Upper lobe of left lung (tissue), 6 donors: Measurements from ENCODE around the gene EHMT1. TPM values are rescaled to one million over a fixed set of nuclear protein-coding genes. Genes with fewer than 3 reads are reported as not detected.

Experiments
- ATAC-seq, 2 donors: fragments of 200-7000 bp; cut with Tn5 transposase; one replicate each; pipeline ENCODE4 v1.9.1; 2022; ENCODE audit warnings: mild to moderate bottlenecking in 2 of 2, moderate library complexity in 2 of 2; ENCODE audit not compliant: low FRiP score in 2 of 2
- DNase-seq, 2 donors: peaks; one replicate each; pipeline ENCODE4 v3.0.0-alpha.2; 2019 to 2020
- H3K27ac ChIP-seq, 4 donors: fragments of 200-600 bp; sonication (generic); one replicate each; pipeline ENCODE4 v1.5.1; 2016 to 2019
- H3K27me3 ChIP-seq, 4 donors: fragments of 200-600 bp; sonication (generic); one replicate each; pipeline ENCODE4 v1.5.1; 2017 to 2019
- H3K36me3 ChIP-seq, 4 donors: fragments of 200-600 bp; sonication (generic); one replicate each; pipeline ENCODE4 v1.5.1; 2016 to 2019
- H3K4me1 ChIP-seq, 4 donors: fragments of 200-600 bp; sonication (generic); one replicate each; pipeline ENCODE4 v1.5.1; 2018 to 2019
- H3K4me3 ChIP-seq, 4 donors: fragments of 200-600 bp; sonication (generic); one replicate each; pipeline ENCODE4 v1.5.1; 2017 to 2019; ENCODE audit warnings: mild to moderate bottlenecking in 2 of 4, moderate library complexity in 1 of 4
- H3K9me3 ChIP-seq, 4 donors: fragments of 200-600 bp; sonication (generic); one replicate each; pipeline ENCODE4 v1.5.1; 2018 to 2019
- EP300 ChIP-seq, 4 donors: sonication (generic); formaldehyde crosslinking; IDR thresholded peaks; one replicate each; pipeline ENCODE4 v1.5.1; 2017; ENCODE audit warnings: antibody characterized with exemption in 4 of 4, control low read depth in 2 of 4
- POLR2A ChIP-seq, 4 donors: fragments of 450-650 bp; IDR thresholded peaks; one replicate each; pipeline ENCODE4 v1.5.1; 2016 to 2017; ENCODE audit warnings: antibody characterized with exemption in 4 of 4, mild to moderate bottlenecking in 2 of 4
- POLR2AphosphoS5 ChIP-seq, 2 donors: sonication (generic); formaldehyde crosslinking; IDR thresholded peaks; one replicate each; pipeline ENCODE4 v1.5.1; 2017; ENCODE audit warnings: antibody characterized with exemption in 2 of 2
- WGBS, 2 donors: methylation state at CpG; one replicate each; pipeline ENCODE4 v1.1.5; 2017 to 2018; 5-methylcytosine and 5-hydroxymethylcytosine counted together
- total RNA-seq, 6 donors: library from RNA; depleted of rRNA in 4 of 6; stranded (reverse); fragments of >200 nt in 4 of 6; gene quantifications; one replicate each; pipeline versions ENCODE4 v1.1.0 to v1.2.1, GENCODE V29; 2016 to 2021
- TF ChIP-seq, protein P1 (sequence below), 6 experiments: fragments of 450-650 bp in 4 of 6; fragments of 200-600 bp in 2 of 6; sonication (generic) in 2 of 6; IDR thresholded peaks; one replicate each; pipeline ENCODE4 v1.5.1; 2016 to 2019; ENCODE audit warnings: antibody characterized with exemption in 6 of 6
- donor health status: DM: no; HTN: no; CAD: no; lungs with moderate emphysema.
- donor health status: DM: no; HTN: yes; CAD: no; lungs with severe emphysema.

The EHMT1 gene
- total RNA-seq, 6 donors from 2014 or later, result 68.0 to 183 (median 83.6) TPM

- TF ChIP-seq EP300 (IDR thresholded peaks at IDR 0.05), result no peak
- no peak for TF ChIP-seq POLR2AphosphoS5 (IDR thresholded peaks at IDR 0.05)
- no peak for TF ChIP-seq POLR2A (IDR thresholded peaks at IDR 0.05)
- TF ChIP-seq, protein P1, sequence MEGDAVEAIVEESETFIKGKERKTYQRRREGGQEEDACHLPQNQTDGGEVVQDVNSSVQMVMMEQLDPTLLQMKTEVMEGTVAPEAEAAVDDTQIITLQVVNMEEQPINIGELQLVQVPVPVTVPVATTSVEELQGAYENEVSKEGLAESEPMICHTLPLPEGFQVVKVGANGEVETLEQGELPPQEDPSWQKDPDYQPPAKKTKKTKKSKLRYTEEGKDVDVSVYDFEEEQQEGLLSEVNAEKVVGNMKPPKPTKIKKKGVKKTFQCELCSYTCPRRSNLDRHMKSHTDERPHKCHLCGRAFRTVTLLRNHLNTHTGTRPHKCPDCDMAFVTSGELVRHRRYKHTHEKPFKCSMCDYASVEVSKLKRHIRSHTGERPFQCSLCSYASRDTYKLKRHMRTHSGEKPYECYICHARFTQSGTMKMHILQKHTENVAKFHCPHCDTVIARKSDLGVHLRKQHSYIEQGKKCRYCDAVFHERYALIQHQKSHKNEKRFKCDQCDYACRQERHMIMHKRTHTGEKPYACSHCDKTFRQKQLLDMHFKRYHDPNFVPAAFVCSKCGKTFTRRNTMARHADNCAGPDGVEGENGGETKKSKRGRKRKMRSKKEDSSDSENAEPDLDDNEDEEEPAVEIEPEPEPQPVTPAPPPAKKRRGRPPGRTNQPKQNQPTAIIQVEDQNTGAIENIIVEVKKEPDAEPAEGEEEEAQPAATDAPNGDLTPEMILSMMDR (IDR thresholded peaks at IDR 0.05), result no peak
- Histone ChIP-seq H3K4me3 (no peak overlapping the region), H3K36me3 (peaks cover 0 to 39% (median 23%) of the 10 kb centered on the region in 4 donors), H3K27me3 (no peaks in the 10 kb centered on the region), H3K9me3 (no peaks in the 10 kb centered on the region), H3K27ac (no peak overlapping the region), H3K4me1 (peaks cover 23 to 34% (median 29%) of the 10 kb centered on the region in 4 donors)
- 85 to 97% methylated on average over 17 to 23 of the region's 23 CpGs for WGBS, 2 donors
- DNase-seq, result no peak
- ATAC-seq, result no peak
These were observed 38.4 kb upstream of the EHMT1 start for GRCh38 chr9:137580209-137580953.

DNA sequence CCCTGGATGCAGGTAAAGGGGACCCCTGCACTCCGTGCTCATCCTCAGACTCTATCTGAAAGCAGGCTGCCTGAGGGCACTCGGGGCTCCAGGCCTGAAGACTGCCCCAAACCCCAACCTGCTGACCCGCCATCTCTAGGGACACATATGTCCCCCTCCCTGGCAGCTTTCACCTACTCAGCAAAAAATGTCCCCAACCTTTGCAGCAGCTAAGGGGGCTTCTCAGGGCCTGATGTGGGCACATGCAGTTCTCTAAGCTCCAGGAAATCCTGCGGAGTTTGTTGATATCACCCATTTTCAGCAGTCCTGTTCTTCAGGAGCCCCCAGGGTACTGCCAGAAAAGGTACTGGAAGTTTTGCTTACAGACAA is 37.9 kb upstream of the EHMT1 start:
- H3K4me1 ChIP-seq, result peaks cover 23 to 33% (median 26%) of the 10 kb centered on the region in 4 donors
- H3K27ac ChIP-seq, result no peak overlapping the region
- no peak for DNase-seq
- ATAC-seq, result no peak
- H3K27me3 ChIP-seq, result no peaks in the 10 kb centered on the region
- no peaks in the 10 kb centered on the region for H3K9me3 ChIP-seq
- H3K4me3 ChIP-seq, result no peak overlapping the region
- TF ChIP-seq POLR2A (IDR thresholded peaks at IDR 0.05) (no peak), EP300 (IDR thresholded peaks at IDR 0.05) (no peak), POLR2AphosphoS5 (IDR thresholded peaks at IDR 0.05) (no peak)
- TF ChIP-seq, protein P1 (IDR thresholded peaks at IDR 0.05), result no peak
- H3K36me3 ChIP-seq, result peaks cover 0 to 39% (median 25%) of the 10 kb centered on the region in 4 donors
- WGBS, 2 donors, result 93 to 97% methylated on average over 4 of the region's 4 CpGs

- H3K9me3 ChIP-seq, result no peaks in the 10 kb centered on the region
- DNase-seq (peak in 1 of 2 donors; percentile 55), ATAC-seq (no peak)
- H3K4me3 ChIP-seq, result no peak overlapping the region
- peaks cover 16 to 26% (median 23%) of the 10 kb centered on the region in 4 donors for H3K4me1 ChIP-seq
- H3K27ac ChIP-seq, result no peak overlapping the region
- TF ChIP-seq EP300 (IDR thresholded peaks at IDR 0.05) (no peak), POLR2AphosphoS5 (IDR thresholded peaks at IDR 0.05) (no peak), POLR2A (IDR thresholded peaks at IDR 0.05) (no peak)
- TF ChIP-seq, protein P1 (IDR thresholded peaks at IDR 0.05), result no peak
- no peaks in the 10 kb centered on the region for H3K27me3 ChIP-seq
- H3K36me3 ChIP-seq, result peaks cover 0 to 40% (median 27%) of the 10 kb centered on the region in 4 donors
- WGBS, 2 donors, result 88% methylated on average over 15 to 22 of the region's 22 CpGs
These were observed 37.2 kb upstream of the EHMT1 start for GRCh38 chr9:137581361-137582285.

DNA sequence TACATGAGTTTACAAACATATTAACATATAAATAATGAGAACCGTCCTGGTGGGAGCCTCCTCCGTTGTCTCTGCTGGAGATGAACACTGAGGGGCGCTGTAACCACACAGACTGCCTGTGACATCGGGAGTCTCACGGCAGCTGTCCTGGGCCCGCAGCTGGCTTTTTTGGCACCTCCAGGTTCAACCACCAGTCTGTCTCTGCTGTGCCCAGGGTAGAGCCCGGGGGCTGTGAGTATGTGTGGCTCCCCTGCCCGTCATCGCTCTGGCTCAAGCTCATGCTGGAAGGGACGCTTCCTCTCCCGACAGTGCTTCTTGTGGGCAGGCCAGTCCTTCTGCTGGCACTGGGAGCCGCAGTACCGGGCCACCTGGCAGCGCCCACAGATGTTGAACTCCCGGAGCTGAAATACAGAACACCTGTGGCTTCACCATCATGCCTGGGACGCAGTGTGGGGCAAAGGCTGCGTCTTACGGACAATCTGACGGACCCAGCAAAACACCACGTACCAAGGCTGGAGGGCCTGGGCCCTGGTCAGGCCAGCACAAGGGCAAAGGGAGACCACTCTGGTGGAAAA is 36.4 kb upstream of the EHMT1 start:
- Histone ChIP-seq H3K27me3 (no peaks in the 10 kb centered on the region), H3K4me1 (peaks cover 12 to 19% (median 16%) of the 10 kb centered on the region in 4 donors), H3K4me3 (no peak overlapping the region), H3K9me3 (no peaks in the 10 kb centered on the region), H3K27ac (no peak overlapping the region), H3K36me3 (peaks cover 6 to 48% (median 33%) of the 10 kb centered on the region in 4 donors)
- WGBS, 2 donors, result 74 to 83% methylated on average over 11 to 20 of the region's 20 CpGs
- DNase-seq (peak in 1 of 2 donors; percentile 52), ATAC-seq (no peak)
- TF ChIP-seq EP300 (IDR thresholded peaks at IDR 0.05), result no peak
- TF ChIP-seq, protein P1 (IDR thresholded peaks at IDR 0.05), result peak in 2 of 6 experiments; percentile 33 to 39
